ENCODE measurements around the gene OTOF. TPM values are rescaled to one million over a fixed set of nuclear protein-coding genes. Genes with fewer than 3 reads are reported as not detected.

The OTOF gene
- total RNA-seq, 1 donor from 2014 or later = not detected

GRCh38 chr2:26479131-26479788 lies 1.3 kb upstream of the OTOF start:
- no peaks in the 10 kb centered on the region for H3K9me3 Mint-ChIP-seq
- POLR2A ChIA-PET = no interaction called here
- H3K27me3 Mint-ChIP-seq = no peaks in the 10 kb centered on the region
- no peaks in the 10 kb centered on the region for H3K36me3 Mint-ChIP-seq (ENCODE audit: low read depth)
- no peak for DNase-seq
- no peak for TF ChIP-seq CTCF (IDR thresholded peaks at IDR 0.05)
- CTCF ChIA-PET = no interaction called here
- no peak overlapping the region for H3K27ac Mint-ChIP-seq
- no peaks in the 10 kb centered on the region for H3K4me1 Mint-ChIP-seq
- intact Hi-C loops (cut with micrococcal nuclease) = no loop called here
- no peak overlapping the region for H3K4me3 Mint-ChIP-seq
- ATAC-seq (ENCODE audit: low read depth) = no peak

- ATAC-seq (ENCODE audit: low read depth) (no peak), DNase-seq (no peak)
- H3K27ac Mint-ChIP-seq = no peak overlapping the region
- ChIA-PET POLR2A (no interaction called here), CTCF (no interaction called here)
- intact Hi-C loops (cut with micrococcal nuclease) = no loop called here
- H3K9me3 Mint-ChIP-seq = no peaks in the 10 kb centered on the region
- no peak for TF ChIP-seq CTCF (IDR thresholded peaks at IDR 0.05)
- no peaks in the 10 kb centered on the region for H3K27me3 Mint-ChIP-seq
- H3K4me1 Mint-ChIP-seq = no peaks in the 10 kb centered on the region
- no peak overlapping the region for H3K4me3 Mint-ChIP-seq
- H3K36me3 Mint-ChIP-seq (ENCODE audit: low read depth) = no peaks in the 10 kb centered on the region
Measured at GRCh38 chr2:26478366-26478765, 442 bp upstream of the OTOF start.

- Mint-ChIP-seq H3K9me3 (no peaks in the 10 kb centered on the region), H3K27me3 (no peaks in the 10 kb centered on the region), H3K4me1 (no peaks in the 10 kb centered on the region), H3K4me3 (no peak overlapping the region), H3K27ac (no peak overlapping the region), H3K36me3 (ENCODE audit: low read depth) (no peaks in the 10 kb centered on the region)
- TF ChIP-seq CTCF (IDR thresholded peaks at IDR 0.05) = no peak
- CTCF ChIA-PET = no interaction called here
- POLR2A ChIA-PET = no interaction called here
- DNase-seq = no peak
- intact Hi-C loops (cut with micrococcal nuclease) = no loop called here
- ATAC-seq (ENCODE audit: low read depth) = no peak
Measured at GRCh38 chr2:26477126-26477910, 606 bp downstream of the OTOF start.

GRCh38 chr2:26475832-26476501 lies 2.0 kb downstream of the OTOF start:
- CTCF ChIA-PET = no interaction called here
- no peaks in the 10 kb centered on the region for H3K27me3 Mint-ChIP-seq
- H3K4me3 Mint-ChIP-seq = no peak overlapping the region
- POLR2A ChIA-PET = no interaction called here
- no peak overlapping the region for H3K27ac Mint-ChIP-seq
- H3K4me1 Mint-ChIP-seq = no peaks in the 10 kb centered on the region
- no peaks in the 10 kb centered on the region for H3K36me3 Mint-ChIP-seq (ENCODE audit: low read depth)
- intact Hi-C loops (cut with micrococcal nuclease) = no loop called here
- DNase-seq (no peak), ATAC-seq (ENCODE audit: low read depth) (no peak)
- H3K9me3 Mint-ChIP-seq = no peaks in the 10 kb centered on the region
- TF ChIP-seq CTCF (IDR thresholded peaks at IDR 0.05) = no peak

- no peaks in the 10 kb centered on the region for H3K36me3 Mint-ChIP-seq (ENCODE audit: low read depth)
- intact Hi-C loops (cut with micrococcal nuclease) = no loop called here
- H3K27ac Mint-ChIP-seq = no peak overlapping the region
- TF ChIP-seq CTCF (IDR thresholded peaks at IDR 0.05) = no peak
- H3K9me3 Mint-ChIP-seq = peaks cover 1% of the 10 kb centered on the region
- H3K27me3 Mint-ChIP-seq = no peaks in the 10 kb centered on the region
- ATAC-seq (ENCODE audit: low read depth) = no peak
- H3K4me3 Mint-ChIP-seq = no peak overlapping the region
- DNase-seq = no peak
- CTCF ChIA-PET = no interaction called here
- H3K4me1 Mint-ChIP-seq = no peaks in the 10 kb centered on the region
- POLR2A ChIA-PET = no interaction called here
Measured at GRCh38 chr2:26475037-26475436, 2.9 kb downstream of the OTOF start.
